GM19023 (cell line): Measurements from ENCODE around the gene GUF1.
"Not testable (repeated sequence)": the region's sequence is repeated elsewhere in the genome, so short reads cannot be mapped to it uniquely, and the experiment has no call there.

Source experiments
- ATAC-seq: cut with Tn5 transposase; IDR thresholded peaks from one replicate; pipeline ENCODE4 v1.9.1; 2021; ENCODE audit warnings: mild to moderate bottlenecking, moderate library complexity; ENCODE audit not compliant: unreplicated experiment

GUF1 gene

DNA sequence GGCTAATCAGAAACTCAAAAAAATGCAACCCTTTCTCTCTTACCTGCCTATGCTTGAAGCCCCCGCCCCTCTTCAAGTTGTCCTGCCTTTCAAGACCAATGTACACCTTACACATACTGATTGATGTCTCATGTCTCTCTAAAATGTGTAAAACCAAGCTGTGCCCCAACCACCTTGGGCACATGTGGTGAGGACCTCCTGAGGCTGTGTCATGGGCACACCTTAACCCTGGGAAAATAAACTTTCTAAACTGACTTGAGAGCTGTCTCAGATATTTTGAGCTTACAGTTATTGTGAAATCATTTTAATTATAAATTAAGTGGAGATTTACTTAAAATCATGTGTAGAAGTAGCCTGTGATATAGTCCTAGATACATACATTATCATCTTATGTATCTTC lies 22.2 kb downstream of the GUF1 start:
- no peak for ATAC-seq

DNA sequence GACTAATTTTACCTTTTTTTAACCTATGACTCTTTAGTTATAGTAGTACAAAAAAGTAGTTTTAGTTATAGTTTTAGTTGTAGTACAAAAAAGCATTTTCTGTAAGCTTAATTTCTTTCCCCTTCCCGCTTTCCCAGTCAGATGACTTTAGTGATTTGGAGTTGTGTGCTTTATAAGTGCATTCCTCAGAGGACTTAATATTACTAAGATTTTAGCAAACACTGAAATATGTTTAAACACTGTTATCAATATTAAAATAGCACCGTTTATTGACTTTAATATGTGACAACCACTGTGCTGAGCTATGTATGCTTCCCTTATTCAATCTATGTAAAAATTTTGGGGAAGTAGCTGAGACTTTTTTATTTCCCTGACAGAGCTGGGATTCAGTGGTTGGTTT lies 22.8 kb downstream of the GUF1 start:
- no peak for ATAC-seq

DNA sequence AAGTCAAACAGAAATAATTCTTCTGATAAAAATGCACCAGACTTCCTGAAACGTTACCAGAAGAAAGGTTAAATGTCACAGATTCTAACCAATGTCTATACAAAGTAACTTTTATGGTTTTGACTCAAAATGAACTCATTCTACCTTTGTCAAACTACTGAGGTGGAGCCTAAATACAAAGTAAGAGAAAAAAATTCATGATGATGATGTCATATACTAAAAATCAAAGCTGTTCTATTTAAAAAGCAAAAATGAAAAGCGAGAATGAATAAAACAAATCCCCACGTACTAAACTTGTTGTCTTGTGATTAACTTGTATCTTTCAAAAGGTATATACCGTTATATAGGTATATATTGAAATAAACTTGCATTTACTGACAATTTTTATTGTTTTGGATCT lies 26.5 kb downstream of the GUF1 start:
- ATAC-seq = no peak

DNA sequence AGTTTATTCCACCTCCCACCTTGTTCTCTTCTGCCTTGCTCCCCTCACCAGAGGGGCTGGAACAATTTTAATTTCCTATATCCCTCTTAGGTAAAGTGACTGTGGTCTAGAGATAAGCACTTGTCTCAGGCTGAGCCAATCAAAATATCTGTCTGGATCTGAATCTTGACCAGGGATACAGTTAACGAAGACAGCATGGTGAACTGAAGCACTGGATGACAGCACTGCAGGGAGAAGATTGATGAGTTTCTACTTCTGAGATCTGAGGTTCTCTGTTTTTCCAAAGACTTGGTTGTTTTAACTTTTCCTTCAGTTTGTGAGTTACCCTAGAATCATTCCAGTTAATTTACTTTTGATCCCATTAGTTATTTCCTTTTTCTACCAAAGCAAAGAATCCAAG lies 34.9 kb downstream of the GUF1 start:
- ATAC-seq = no peak

DNA sequence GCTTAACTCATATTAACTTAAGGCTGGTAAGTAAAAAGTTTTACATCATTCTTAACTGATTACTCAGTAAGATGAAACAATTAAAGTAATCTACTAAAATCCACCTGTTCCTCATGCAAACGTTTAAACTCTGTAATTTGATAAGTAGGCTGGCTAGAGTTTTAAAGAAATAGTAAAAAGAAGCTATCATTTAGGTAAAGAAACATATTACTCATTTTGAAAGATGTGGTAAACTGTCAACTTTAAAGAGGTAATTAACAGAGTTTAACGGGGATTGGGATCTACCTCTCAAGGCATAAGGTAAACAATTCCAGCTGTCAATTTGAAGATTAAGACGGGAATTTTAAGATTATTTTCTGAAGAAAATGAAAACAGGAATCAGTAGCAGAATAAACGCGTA lies 38.4 kb downstream of the GUF1 start:
- no peak for ATAC-seq

DNA sequence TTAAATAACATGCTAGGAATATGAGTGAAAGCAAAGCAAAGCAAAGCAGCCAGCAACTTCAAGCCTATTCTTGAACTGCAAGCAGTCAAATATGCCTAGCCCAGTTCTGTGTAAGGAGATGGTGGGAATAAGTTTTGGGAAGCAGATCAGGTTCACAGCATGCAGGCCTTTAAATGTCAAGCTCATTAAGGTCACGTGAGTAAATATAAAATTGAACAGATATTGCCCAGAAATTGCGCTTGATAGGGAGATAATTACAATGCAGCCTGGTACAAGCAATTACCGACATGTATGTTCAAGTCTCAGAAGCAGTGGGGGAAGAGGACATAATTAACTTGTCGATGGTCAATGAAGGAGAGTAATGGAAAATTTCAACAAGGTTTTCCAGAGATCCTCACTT lies 42.2 kb downstream of the GUF1 start:
- ATAC-seq = no peak

DNA sequence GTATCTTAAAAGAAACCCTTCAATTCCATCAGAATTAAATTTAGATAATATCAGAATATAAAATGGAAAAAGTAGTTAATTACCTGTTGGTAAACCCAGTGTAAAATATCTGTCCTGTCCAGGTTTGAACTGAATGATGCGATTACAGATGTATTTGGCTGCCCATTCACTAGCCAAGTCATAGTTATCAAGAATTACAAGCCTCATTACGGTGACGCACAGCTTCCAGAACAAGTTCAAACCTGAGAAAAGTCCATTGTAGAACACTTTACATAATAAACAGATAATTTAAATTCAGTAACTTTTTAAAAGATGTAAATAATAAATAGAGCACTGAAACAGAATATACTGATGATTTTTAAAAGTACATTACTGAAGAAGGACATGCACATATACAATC lies 43.8 kb downstream of the GUF1 start:
- ATAC-seq = no peak

DNA sequence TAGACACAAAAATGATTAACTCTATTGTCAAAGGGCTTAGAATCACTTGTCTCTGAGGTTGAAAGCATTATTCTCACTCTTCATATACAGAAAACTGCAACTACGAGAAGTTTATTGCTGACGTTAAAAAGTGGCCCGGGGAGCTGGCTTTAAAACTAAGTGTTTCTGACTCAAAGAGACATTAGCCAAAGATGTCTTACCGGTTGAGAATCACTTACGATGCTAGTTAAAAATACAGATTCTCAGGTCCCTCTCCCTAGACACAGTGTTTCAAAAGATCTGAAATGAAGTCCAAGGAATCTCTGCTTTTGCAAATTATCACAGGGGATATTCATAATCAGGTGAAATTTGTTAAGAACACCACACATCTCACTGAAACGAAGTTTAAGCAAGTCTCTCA lies 46.9 kb downstream of the GUF1 start:
- ATAC-seq = no peak

DNA sequence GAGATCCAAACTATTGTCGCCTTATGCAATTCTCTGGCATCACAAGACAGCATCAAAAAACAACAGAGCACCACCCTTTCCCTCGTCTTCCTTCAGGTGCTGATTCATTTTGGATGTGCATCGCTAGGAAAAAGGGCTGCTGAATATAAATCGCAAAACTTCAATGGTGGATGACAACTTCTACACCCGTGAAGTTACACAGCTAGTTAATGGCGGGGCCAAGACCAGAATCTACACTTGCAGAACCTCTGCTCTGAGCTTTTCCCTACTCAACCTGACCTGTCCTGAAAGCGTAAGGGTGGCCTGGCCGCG lies 47.5 kb downstream of the GUF1 start:
- no peak for ATAC-seq

DNA sequence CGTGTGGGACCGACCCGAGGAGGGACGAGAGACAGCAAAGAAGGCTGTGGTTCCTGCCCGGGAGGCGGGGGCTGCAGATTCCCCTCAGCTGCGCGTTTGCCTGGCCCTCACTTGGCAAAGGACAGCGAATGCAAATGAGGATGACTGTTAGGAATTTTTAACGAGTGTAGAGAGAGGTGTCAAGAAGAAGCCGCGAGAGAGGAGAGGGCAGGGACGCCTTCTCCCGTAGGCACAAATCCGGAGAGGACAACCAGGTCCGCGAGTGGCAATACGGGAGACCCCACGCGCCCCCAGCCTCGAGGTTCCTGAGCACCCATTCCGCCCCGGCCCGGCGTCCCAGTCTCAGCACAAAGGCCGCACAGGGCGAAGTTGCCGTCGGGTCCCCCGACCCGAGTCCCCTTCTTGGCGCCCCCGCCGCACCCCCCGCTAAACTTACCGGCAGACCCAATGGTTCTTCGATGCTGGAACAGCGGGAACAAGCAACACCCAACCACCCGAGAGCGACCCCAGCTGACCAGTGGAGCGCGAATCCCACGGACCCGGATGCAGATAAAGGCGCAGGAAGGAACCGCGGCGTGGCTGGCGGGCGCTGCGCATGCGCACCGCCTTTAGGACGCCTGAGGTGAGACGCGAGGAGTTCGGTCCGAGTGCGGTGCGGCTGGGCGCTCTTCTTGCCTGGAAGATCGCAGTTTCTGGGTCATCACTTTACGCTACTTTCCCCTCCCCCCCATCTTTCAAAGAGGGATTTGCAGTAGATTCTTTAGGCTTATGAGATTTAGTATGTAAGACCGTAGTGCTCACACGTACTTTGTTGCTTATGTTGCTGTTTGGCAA lies 48.0 kb downstream of the GUF1 start, which contains the start of gene GNPDA2:
Gene GNPDA2 (minus strand): TSS at position 519 of the 834 bp plus-strand sequence. CDS start 4,349 bp downstream, outside the sequence.
- peak; percentile 95 for ATAC-seq

DNA sequence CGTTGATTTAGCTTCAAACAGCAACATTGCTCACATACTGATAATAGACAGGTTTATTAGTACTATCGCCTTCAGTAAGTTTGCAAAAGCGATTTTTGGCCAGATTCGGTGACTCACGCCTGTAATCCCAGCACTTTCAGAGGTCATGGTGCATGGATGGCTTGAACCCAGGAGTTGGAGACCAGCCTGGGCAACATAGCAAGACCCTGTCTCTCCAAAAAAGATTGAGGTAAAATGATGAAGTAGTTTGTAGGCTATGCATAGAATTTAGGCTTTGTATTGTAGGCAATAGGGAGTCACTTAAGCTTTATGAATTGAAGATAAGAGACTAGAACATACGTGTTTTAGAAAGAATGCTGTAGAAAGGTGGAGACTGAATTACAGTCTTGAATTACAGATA lies 49.3 kb downstream of the GUF1 start:
- ATAC-seq = no peak

DNA sequence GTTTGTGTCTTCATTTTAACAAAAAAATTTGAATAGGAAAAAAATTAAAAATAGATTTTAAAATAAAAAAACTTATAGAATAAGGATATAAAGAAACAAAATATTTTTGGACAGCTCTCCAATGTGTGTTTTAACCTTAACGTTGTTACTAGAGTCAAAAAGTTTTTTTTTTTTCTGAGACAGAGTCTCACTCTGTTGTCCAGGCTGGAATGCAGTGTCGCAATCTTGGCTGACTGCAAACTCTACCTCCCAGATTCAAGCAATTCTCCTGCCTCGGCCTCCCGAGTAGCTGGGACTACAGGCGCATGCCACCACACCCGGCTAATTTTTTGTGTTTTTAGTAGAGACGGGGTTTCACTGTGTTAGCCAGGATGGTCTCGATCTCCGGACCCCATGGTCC lies 50.5 kb downstream of the GUF1 start:
- ATAC-seq = not testable (repeated sequence)

DNA sequence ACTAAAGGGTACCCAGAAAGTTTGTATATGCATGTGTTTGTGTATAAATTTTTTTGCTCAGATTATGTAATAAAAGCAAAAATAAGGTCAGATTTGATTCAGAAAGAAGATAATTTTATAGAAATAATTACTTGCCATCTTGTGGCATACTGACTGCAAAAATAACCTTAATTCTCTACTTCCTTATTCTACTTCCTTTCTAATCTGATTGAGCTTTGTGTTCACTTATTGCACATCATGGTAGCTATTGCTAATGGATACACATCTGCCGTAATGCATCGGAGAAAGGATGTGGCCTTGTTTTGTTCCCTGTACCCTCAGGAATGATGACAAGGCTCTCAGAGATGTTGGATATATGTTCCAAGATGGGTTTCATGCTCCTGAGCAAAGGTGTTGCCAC lies 58.7 kb downstream of the GUF1 start:
- no peak for ATAC-seq

DNA sequence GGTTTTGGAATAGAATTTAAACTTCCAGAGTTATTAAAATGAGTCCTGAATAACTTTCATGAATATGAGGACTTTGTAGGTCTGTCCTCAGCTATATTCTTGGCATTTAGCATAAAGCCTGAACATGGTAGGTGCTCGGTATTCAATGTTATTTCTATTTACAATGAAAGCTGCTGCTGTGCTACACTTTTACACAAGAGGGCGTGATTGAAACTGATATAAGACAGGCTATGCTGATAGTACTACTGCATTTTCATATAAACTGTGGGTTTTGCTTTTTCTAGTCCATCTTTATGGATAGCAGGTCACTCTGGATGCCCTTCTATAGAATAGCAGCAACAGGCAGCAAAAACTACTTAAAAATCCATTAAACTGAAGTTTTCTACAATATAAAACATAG lies 60.4 kb downstream of the GUF1 start:
- no peak for ATAC-seq

DNA sequence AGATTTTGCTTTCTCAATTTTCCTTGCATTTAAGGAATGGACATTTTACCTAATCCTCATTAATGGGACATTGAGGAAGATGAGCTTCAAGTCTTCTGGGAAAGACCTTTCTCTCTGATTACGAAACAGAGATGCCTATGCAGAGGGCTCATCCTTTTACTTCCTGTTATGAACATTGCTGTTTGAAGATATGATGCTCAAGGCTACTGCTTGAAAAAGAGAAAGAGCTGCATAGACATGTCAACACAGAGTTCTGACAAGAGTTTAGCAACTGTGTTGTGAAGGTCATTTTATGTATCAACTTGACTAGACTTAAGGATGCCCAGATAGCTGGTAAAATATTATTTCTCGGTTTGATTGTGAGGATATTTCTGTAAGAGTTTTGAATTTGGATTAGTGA lies 62.0 kb downstream of the GUF1 start:
- no peak for ATAC-seq
